Hepatocyte (in vitro differentiated cells): ENCODE measurements around the gene HELZ2.
A peak's percentile ranks its signal among the peaks of the same experiment; 100 is the strongest.
"Not testable (repeated sequence)": the region's sequence is repeated elsewhere in the genome, so short reads cannot be mapped to it uniquely, and the experiment has no call there.

ENCODE experiments used
- CTCF ChIP-seq: fragments of 200-600 bp; sonication (generic); IDR thresholded peaks from 2 replicates; pipeline ENCODE4 v1.5.1; 2016; ENCODE audit warnings: antibody characterized with exemption, mild to moderate bottlenecking; ENCODE audit not compliant: poor library complexity
- EZH2phosphoT487 ChIP-seq: fragments of 200-600 bp; sonication (generic); IDR thresholded peaks from one replicate; pipeline ENCODE4 v1.6.1; 2018; ENCODE audit warnings: antibody characterized with exemption, mild to moderate bottlenecking, low read depth, moderate library complexity; ENCODE audit not compliant: unreplicated experiment, severe bottlenecking

GRCh38 chr20:63613863-63614594 is 40.0 kb upstream of the HELZ2 start:
- peak; percentile 9 for TF ChIP-seq CTCF
- TF ChIP-seq EZH2phosphoT487, result not testable (repeated sequence)
